BLaER1 treated with 17β-estradiol and CSF1 and Interleukin-3, amounts not matched to agents 10 nM and 100 nM (cell line): ENCODE data around the gene MORN1.

Experiments used
- H3K27ac ChIP-seq, 11 experiments: shearing (Covaris generic); formaldehyde crosslinking; 2 replicates each; pipeline ENCODE4 v1.8.1; 2022
- H3K27me3 ChIP-seq, 11 experiments: shearing (Covaris generic); formaldehyde crosslinking; 2 replicates each; pipeline ENCODE4 v1.8.1; 2022
- H3K36me3 ChIP-seq, 11 experiments: shearing (Covaris generic); formaldehyde crosslinking; 2 replicates each; pipeline ENCODE4 v1.8.1; 2022
- H3K4me1 ChIP-seq, 10 experiments: shearing (Covaris generic); formaldehyde crosslinking; 2 replicates each; pipeline ENCODE4 v1.8.1; 2022
- H3K4me2 ChIP-seq, 11 experiments: shearing (Covaris generic); formaldehyde crosslinking; 2 replicates each; pipeline ENCODE4 v1.8.1; 2022
- H3K4me3 ChIP-seq, 10 experiments: shearing (Covaris generic); formaldehyde crosslinking; 2 replicates each; pipeline ENCODE4 v1.8.1; 2022
- H3K9ac ChIP-seq, 11 experiments: shearing (Covaris generic); formaldehyde crosslinking; 2 replicates each; pipeline ENCODE4 v1.8.1; 2022
- H3K9me3 ChIP-seq, 11 experiments: shearing (Covaris generic); formaldehyde crosslinking; replicated peaks in 1 of 11; 2 replicates each; pipeline ENCODE4 v1.8.1; 2022
- H4K20me1 ChIP-seq, 11 experiments: shearing (Covaris generic); formaldehyde crosslinking; 2 replicates each; pipeline ENCODE4 v1.8.1; 2022
- Cebpa-rat ChIP-seq, 11 experiments: shearing (Covaris generic); IDR thresholded peaks; 2 replicates each; pipeline ENCODE4 v1.8.1; 2022

MORN1 gene

GRCh38 chr1:2376261-2376741 lies 15.1 kb downstream of the MORN1 start:
- no peak overlapping the region for H3K4me2 ChIP-seq
- H3K9ac ChIP-seq = no peak overlapping the region
- H3K4me3 ChIP-seq = no peak overlapping the region
- H3K4me1 ChIP-seq = peaks cover 36 to 52% (median 45%) of the 10 kb centered on the region in 10 experiments
- peaks cover 4 to 93% (median 69%) of the 10 kb centered on the region in 11 experiments; a peak in 20 of 22 replicates for H4K20me1 ChIP-seq
- no peak overlapping the region for H3K27ac ChIP-seq
- peaks cover 72 to 100% (median 98%) of the 10 kb centered on the region in 11 experiments for H3K27me3 ChIP-seq
- TF ChIP-seq Cebpa-rat (IDR thresholded peaks at IDR 0.05) = no peak
- H3K9me3 ChIP-seq = no peaks in the 10 kb centered on the region
- H3K36me3 ChIP-seq = no peaks in the 10 kb centered on the region

- Histone ChIP-seq H4K20me1 (peaks cover under 1 to 89% (median 65%) of the 10 kb centered on the region in 11 experiments; a peak in 19 of 22 replicates), H3K4me1 (peaks cover 32 to 48% (median 41%) of the 10 kb centered on the region in 10 experiments), H3K9ac (peak overlapping the region in 1 of 11 experiments; percentile 44; a peak in 1 of 22 replicates), H3K9me3 (no peaks in the 10 kb centered on the region), H3K4me3 (no peak overlapping the region), H3K4me2 (peak overlapping the region in 8 of 11 experiments; percentile 67 to 89 (median 84); a peak in 9 of 22 replicates), H3K27ac (no peak overlapping the region), H3K36me3 (no peaks in the 10 kb centered on the region), H3K27me3 (peaks cover 70 to 100% (median 98%) of the 10 kb centered on the region in 11 experiments)
- no peak for TF ChIP-seq Cebpa-rat (IDR thresholded peaks at IDR 0.05)
Observed at GRCh38 chr1:2375923-2376260, 15.5 kb downstream of the MORN1 start.

GRCh38 chr1:2375246-2375922 lies 16.0 kb downstream of the MORN1 start:
- H3K4me1 ChIP-seq = peaks cover 28 to 45% (median 40%) of the 10 kb centered on the region in 10 experiments
- H4K20me1 ChIP-seq = peaks cover 0 to 84% (median 60%) of the 10 kb centered on the region in 11 experiments; a peak in 19 of 22 replicates
- H3K4me2 ChIP-seq = peak overlapping the region in 10 of 11 experiments; percentile 54 to 89 (median 84); a peak in 18 of 22 replicates
- TF ChIP-seq Cebpa-rat (IDR thresholded peaks at IDR 0.05) = no peak
- H3K9me3 ChIP-seq = no peaks in the 10 kb centered on the region
- H3K36me3 ChIP-seq = no peaks in the 10 kb centered on the region
- peak overlapping the region in 7 of 11 experiments; percentile 6 to 44 (median 34); a peak in 6 of 22 replicates for H3K9ac ChIP-seq
- peaks cover 65 to 100% (median 96%) of the 10 kb centered on the region in 11 experiments for H3K27me3 ChIP-seq
- H3K27ac ChIP-seq = no peak overlapping the region
- no peak overlapping the region; a peak in 1 of 20 replicates for H3K4me3 ChIP-seq

DNA sequence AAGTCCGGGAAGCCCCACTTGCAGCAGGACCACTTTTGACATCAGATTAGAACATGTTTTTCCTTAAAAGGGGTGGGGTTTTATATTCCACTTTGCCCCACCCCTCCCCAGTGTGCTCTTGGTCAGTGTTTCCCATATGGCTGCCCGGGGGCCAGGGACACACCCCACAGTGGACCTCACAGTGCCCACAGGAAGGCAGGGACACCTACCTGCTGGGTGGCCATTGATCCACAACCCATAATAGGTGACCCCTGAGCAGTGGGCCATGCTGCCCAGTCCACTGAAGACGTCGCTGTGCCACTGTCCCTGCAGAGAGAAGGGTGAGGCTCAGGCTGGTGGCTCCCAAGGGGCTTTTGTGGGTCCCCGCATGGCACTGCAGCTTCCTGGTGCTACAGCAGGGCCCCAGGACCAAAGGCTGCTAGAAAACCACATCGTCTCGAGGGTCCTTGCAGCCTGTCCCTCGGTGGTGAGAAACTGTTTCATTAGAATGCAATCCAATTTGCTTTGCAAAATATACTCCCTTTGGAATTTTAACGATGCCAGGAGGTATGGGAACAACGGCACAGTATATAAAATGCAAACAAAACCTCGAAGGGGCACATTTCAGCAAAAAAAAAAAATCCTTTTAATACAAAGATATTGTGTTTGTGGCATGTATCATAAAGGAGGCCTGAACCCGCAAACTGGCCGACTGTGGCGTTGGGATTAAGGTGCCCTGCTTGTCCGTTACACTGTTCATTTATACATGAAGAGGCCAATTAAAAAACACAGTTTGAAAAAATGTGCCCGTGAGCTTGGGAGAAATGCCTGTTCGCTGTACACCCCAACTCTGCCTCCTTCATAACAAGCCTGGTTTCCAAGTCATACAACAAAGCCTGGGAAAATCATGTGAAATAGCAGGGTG lies 16.9 kb downstream of the MORN1 start:
- Histone ChIP-seq H3K27ac (no peak overlapping the region), H3K4me2 (peak overlapping the region; percentile 47 to 89 (median 82); a peak in 21 of 22 replicates), H3K4me1 (peaks cover 21 to 36% (median 32%) of the 10 kb centered on the region in 10 experiments), H3K9me3 (no peaks in the 10 kb centered on the region), H3K27me3 (peaks cover 56 to 100% (median 96%) of the 10 kb centered on the region in 11 experiments), H3K36me3 (0 out of 22 replicates have a peak, but pooled peaks cover 0 to 4% (median 0%) of the 10 kb centered on the region in 11 experiments), H3K4me3 (no peak overlapping the region; a peak in 2 of 20 replicates), H3K9ac (peak overlapping the region in 5 of 11 experiments; percentile 9 to 44 (median 39); a peak in 5 of 22 replicates), H4K20me1 (peaks cover 0 to 75% (median 53%) of the 10 kb centered on the region in 11 experiments; a peak in 19 of 22 replicates)
- TF ChIP-seq Cebpa-rat (IDR thresholded peaks at IDR 0.05) = no peak; a peak in 1 of 22 replicates

- H3K36me3 ChIP-seq = 0 out of 22 replicates have a peak, but pooled peaks cover 0 to 4% (median 0%) of the 10 kb centered on the region in 11 experiments
- H3K27me3 ChIP-seq = peaks cover 48 to 98% (median 88%) of the 10 kb centered on the region in 11 experiments
- peaks cover 14 to 28% (median 24%) of the 10 kb centered on the region in 10 experiments; a peak in 19 of 20 replicates for H3K4me1 ChIP-seq
- H4K20me1 ChIP-seq = peaks cover 0 to 67% (median 51%) of the 10 kb centered on the region in 11 experiments; a peak in 19 of 22 replicates
- peak overlapping the region in 9 of 11 experiments; percentile 67 to 89 (median 86); a peak in 18 of 22 replicates for H3K4me2 ChIP-seq
- H3K9ac ChIP-seq = no peak overlapping the region
- H3K27ac ChIP-seq = no peak overlapping the region
- no peak overlapping the region for H3K4me3 ChIP-seq
- no peaks in the 10 kb centered on the region for H3K9me3 ChIP-seq
- TF ChIP-seq Cebpa-rat (IDR thresholded peaks at IDR 0.05) = no peak
Observed at GRCh38 chr1:2373551-2374251, 17.7 kb downstream of the MORN1 start.

DNA sequence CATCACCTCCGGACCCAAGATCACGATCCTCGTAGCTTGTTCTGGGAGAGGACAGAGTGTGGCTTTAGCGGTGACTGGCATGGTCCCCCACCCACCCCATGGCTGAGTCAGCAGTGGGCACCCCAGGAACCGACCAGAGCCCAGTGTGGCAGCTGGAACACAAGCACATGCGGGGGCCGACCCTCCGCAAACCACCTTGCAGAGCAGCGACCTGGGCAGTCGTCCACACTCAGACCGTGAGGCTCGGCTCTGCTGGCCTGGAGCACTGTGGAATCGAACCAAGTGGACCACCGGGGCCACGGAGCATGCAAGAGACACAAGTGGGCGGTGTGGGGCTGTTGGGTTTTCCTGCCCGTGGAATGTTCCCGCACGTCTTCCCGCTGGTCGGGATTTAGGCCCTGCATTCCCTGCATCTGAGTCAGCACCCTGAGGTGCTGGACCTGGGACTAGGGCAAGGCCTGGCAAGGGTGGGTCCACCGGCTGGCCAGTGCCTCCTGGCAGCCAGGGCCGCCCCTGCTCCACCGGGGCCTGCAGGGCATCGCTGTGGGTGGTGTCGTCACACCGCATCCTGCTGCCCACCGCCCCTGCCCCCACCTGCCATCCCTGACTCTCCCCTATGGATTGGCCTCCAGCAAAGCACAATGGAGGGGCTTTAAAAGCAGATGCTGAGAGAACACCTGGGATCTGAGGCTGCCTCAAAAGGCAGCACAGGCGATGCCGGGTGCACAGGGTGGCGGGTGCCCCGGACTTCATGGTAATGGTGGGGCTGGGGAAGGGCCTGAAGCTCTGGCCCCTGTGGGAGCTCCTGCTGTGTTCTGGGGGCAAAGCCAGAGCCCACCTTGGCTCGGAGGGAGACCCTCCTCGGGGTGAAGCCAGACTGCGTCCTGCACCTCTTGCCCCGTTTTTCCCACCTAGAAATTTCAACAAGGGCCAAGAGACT lies 18.5 kb downstream of the MORN1 start:
- Histone ChIP-seq H3K27me3 (peaks cover 47 to 96% (median 79%) of the 10 kb centered on the region in 11 experiments), H3K36me3 (0 out of 22 replicates have a peak, but pooled peaks cover 0 to 4% (median 0%) of the 10 kb centered on the region in 11 experiments), H3K4me3 (no peak overlapping the region), H3K27ac (no peak overlapping the region), H3K9ac (no peak overlapping the region), H3K4me2 (no peak overlapping the region), H4K20me1 (peaks cover 0 to 61% (median 43%) of the 10 kb centered on the region in 11 experiments; a peak in 19 of 22 replicates), H3K9me3 (no peaks in the 10 kb centered on the region), H3K4me1 (peaks cover 14 to 27% (median 22%) of the 10 kb centered on the region in 10 experiments; a peak in 19 of 20 replicates)
- no peak for TF ChIP-seq Cebpa-rat (IDR thresholded peaks at IDR 0.05)

DNA sequence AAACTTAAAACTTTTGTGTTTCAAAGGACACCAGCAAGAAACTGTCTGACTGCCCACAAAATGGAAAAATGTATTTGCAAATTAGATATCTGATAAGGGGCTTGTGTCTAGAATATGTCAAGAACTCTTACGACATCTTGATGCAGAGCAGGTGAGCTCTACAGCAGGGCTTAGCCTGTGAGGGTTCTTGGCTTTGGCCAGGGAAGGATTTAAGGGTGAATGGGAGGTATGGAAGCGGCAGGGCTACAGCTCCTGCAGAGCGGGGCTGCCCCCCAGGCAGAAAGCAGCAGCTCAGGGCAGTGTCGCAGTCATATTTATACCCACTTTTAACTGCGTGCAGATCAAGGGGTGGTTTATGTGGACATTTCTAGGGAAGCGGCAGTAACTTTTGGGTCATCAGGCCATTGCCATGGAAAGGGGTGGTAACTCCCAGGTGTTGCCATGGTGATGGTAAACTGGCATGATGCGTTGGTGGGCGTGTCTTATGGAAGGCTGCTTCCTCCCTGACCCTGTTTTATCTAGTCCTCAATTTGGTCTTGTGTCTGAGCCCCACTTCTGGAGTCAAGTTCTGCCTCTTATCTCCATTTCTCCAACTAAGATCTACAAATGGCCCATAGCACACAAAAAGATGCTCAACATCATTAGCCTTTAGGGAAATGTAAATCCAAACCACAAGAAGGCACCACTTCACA lies 23.2 kb downstream of the MORN1 start:
- TF ChIP-seq Cebpa-rat (IDR thresholded peaks at IDR 0.05) = no peak
- H3K9ac ChIP-seq = no peak overlapping the region

More for the DNA sequence above, 23.2 kb downstream of the MORN1 start:
- Histone ChIP-seq H3K4me2 (no peak overlapping the region), H4K20me1 (peaks cover 0 to 14% (median 2%) of the 10 kb centered on the region in 11 experiments; a peak in 10 of 22 replicates), H3K36me3 (0 out of 22 replicates have a peak, but pooled peaks cover 0 to 4% (median 0%) of the 10 kb centered on the region in 11 experiments), H3K4me3 (no peak overlapping the region), H3K4me1 (no peaks in the 10 kb centered on the region), H3K27me3 (peaks cover 1 to 50% (median 33%) of the 10 kb centered on the region in 11 experiments; a peak in 20 of 22 replicates), H3K27ac (no peak overlapping the region), H3K9me3 (peaks cover 10 to 11% (median 10%) of the 10 kb centered on the region in 11 experiments)
